Heart left ventricle (tissue), 13 donors: ENCODE results near the gene LDHA.

ENCODE experiments used
- POLR2A ChIP-seq, 2 donors: fragments of 450-650 bp; IDR thresholded peaks; one replicate each; pipeline ENCODE4 v1.6.1; 2017; ENCODE audit warnings: antibody characterized with exemption in 2 of 2, mild to moderate bottlenecking in 2 of 2, moderate library complexity in 2 of 2
- TF ChIP-seq, protein P1 (sequence below), 12 donors: fragments of 200-600 bp; sonication (generic) in 4 of 12; IDR thresholded peaks; one replicate each; pipeline versions ENCODE4 v1.5.0 to v1.8.0; 2018 to 2022; ENCODE audit warnings: antibody characterized with exemption in 12 of 12, mild to moderate bottlenecking in 5 of 12
- donor health status: ischemic (EF 13 %, LVEDD 7.1; RV severe dilation, severe dysfunction).
- donor health status: DM: no; HTN: yes; CAD: no.
- donor health status: DM: no; HTN: no; CAD: no.
- donor health status: ischemic (EF 25% LVEDD 6.9; RV normal size, moderate dysfunction).
- donor health status: ischemic (EF 25% LVEDD 5.7; RV mildly dilated, moderate dysfunction).
- donor health status: ischemic (EF 35%, LVEDD 5.7; RV mildly dilated, moderate dysfunction).
- donor health status: nonischemic (EF 11% LVEDD 7.7; RV severe dilation, severe dysfunction).
- donor health status: DM: yes; HTN: yes; CAD: no.
- donor health status: PGD.
- donor health status: ischemic (EF 29% LVEDD 5.4; RV normal size, mild dysfunction).
- donor health status: nonischemic (EF 23%, LVEDD 6.1; RV moderate dilation, normal function).

GRCh38 chr11:18384157-18384641 is 10.2 kb upstream of the LDHA start:
- peak in 1 of 2 donors; percentile 9 for TF ChIP-seq POLR2A (IDR thresholded peaks at IDR 0.05)
- TF ChIP-seq, protein P1, sequence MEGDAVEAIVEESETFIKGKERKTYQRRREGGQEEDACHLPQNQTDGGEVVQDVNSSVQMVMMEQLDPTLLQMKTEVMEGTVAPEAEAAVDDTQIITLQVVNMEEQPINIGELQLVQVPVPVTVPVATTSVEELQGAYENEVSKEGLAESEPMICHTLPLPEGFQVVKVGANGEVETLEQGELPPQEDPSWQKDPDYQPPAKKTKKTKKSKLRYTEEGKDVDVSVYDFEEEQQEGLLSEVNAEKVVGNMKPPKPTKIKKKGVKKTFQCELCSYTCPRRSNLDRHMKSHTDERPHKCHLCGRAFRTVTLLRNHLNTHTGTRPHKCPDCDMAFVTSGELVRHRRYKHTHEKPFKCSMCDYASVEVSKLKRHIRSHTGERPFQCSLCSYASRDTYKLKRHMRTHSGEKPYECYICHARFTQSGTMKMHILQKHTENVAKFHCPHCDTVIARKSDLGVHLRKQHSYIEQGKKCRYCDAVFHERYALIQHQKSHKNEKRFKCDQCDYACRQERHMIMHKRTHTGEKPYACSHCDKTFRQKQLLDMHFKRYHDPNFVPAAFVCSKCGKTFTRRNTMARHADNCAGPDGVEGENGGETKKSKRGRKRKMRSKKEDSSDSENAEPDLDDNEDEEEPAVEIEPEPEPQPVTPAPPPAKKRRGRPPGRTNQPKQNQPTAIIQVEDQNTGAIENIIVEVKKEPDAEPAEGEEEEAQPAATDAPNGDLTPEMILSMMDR (IDR thresholded peaks at IDR 0.05): peak in 1 of 12 donors; percentile 17
